ENCODE data around the gene DYDC2. TPM values are rescaled to one million over a fixed set of nuclear protein-coding genes. Genes with fewer than 3 reads are reported as not detected.
A peak's percentile ranks its signal among the peaks of the same experiment; 100 is the strongest.
"Not testable (repeated sequence)": the region's sequence is repeated elsewhere in the genome, so short reads cannot be mapped to it uniquely, and the experiment has no call there.

Gene DYDC2
- total RNA-seq, 8 experiments from 2014 or later = 0.45 to 9.3 (median 1.7) TPM; not detected in 2

- peaks cover 29 to 50% of the 10 kb centered on the region in 2 donors for H3K4me1 ChIP-seq (replicated peaks in 1 of 2)
- 0 to 88% (median 10%) methylated on average over 2 to 11 of the region's 12 CpGs; no CpG with 5 or more reads in 3 of the 10 experiments for WGBS, 10 experiments
- H3K4me3 ChIP-seq = peak overlapping the region; percentile 60 to 95 (median 82)
- no peak overlapping the region for H3K27ac ChIP-seq
- no peak for ATAC-seq (replicated peaks in 6 of 8)
- in situ Hi-C loops (cut with MboI; ENCODE audit: low pct_unique_long_range_greater_than_20kb in 2 of 9, low sequenced_read_pairs in 9 of 9, unreplicated experiment in 9 of 9) = no loop called here
Measured at GRCh38 chr10:80409121-80409520, 52.5 kb downstream of the DYDC2 start.

GRCh38 chr10:80410122-80410521 is 53.5 kb downstream of the DYDC2 start:
- no peak for ATAC-seq (replicated peaks in 6 of 8)
- in situ Hi-C loops (cut with MboI; ENCODE audit: low pct_unique_long_range_greater_than_20kb in 2 of 9, low sequenced_read_pairs in 9 of 9, unreplicated experiment in 9 of 9) = no loop called here
- H3K4me1 ChIP-seq (replicated peaks in 1 of 2) = peaks cover 32 to 50% of the 10 kb centered on the region in 2 donors
- WGBS, 10 experiments = 40 to 100% (median 75%) methylated on average over 1 to 2 of the region's 2 CpGs; no CpG with 5 or more reads in 6 of the 10 experiments
- no peak overlapping the region for H3K27ac ChIP-seq
- no peak overlapping the region for H3K4me3 ChIP-seq

DNA sequence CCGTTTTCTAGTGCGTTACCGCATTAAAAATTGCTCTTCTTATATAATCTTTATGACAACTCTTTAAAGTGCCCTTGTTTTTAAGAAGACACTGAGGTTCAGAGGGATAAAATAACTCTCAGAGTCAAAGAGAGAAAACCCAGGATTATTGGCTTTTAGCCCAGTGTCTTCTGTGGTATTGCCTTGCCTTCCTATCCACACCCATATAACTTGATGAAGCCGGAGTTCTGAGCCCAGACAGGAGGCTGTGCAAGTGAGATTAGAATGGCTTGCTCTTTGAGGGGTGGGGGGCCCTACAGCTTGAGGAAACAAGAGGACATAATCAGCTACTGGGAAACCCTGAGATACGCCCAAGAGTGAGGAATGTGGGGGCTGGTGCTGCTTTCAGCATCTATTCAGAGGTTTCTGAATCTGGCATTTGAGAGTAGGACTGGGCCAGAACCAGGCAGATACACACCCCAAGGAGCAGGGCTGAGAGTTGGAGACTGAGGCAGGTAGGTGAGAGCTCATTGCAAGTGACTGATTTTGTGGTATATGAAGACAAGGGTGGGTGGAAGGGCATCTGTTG is 54.1 kb downstream of the DYDC2 start:
- in situ Hi-C loops (cut with MboI; ENCODE audit: low pct_unique_long_range_greater_than_20kb in 2 of 9, low sequenced_read_pairs in 9 of 9, unreplicated experiment in 9 of 9) = no loop called here

DNA sequence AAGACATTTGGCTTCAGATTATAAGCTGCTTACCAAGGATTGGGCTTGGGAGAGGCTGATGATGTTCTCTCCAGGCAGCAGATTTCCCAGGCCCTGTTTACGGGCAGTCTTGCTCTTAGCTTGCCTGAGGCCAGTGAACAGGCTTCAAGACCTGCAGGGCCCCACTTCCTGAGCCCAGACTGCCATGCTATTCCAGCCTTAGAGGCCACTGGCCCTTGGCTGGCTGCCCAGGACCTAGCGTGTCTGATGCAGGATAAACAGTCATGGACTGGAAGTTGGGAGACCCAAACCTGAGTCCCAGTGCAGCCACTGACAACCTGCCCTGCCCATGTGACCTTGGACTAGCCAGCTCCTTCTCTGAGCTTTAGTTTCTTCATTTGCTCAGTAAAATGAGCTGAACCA is 54.7 kb downstream of the DYDC2 start:
- in situ Hi-C loops (cut with MboI; ENCODE audit: low pct_unique_long_range_greater_than_20kb in 2 of 9, low sequenced_read_pairs in 9 of 9, unreplicated experiment in 9 of 9) = no loop called here
- 80 to 100% (median 92%) methylated on average over 1 to 2 of the region's 2 CpGs; no CpG with 5 or more reads in 6 of the 10 experiments for WGBS, 10 experiments
- no peak for ATAC-seq (replicated peaks in 6 of 8)
- Histone ChIP-seq H3K4me3 (no peak overlapping the region), H3K27ac (no peak overlapping the region), H3K4me1 (replicated peaks in 1 of 2) (peaks cover 32 to 55% of the 10 kb centered on the region in 2 donors)

More for the DNA sequence above, 54.1 kb downstream of the DYDC2 start:
- Histone ChIP-seq H3K4me3 (no peak overlapping the region), H3K4me1 (replicated peaks in 1 of 2) (peaks cover 32 to 55% of the 10 kb centered on the region in 2 donors), H3K27ac (no peak overlapping the region)
- ATAC-seq (replicated peaks in 6 of 8) = peak in 1 of 8 experiments; percentile 8
- 37 to 100% (median 93%) methylated on average over 2 to 5 of the region's 5 CpGs; no CpG with 5 or more reads in 3 of the 10 experiments for WGBS, 10 experiments

- 100% methylated on average over 1 of the region's 1 CpG; no CpG with 5 or more reads in 9 of the 10 experiments for WGBS, 10 experiments
- Histone ChIP-seq H3K27ac (no peak overlapping the region), H3K4me3 (no peak overlapping the region), H3K4me1 (replicated peaks in 1 of 2) (peaks cover 34 to 59% of the 10 kb centered on the region in 2 donors)
- peak in 1 of 8 experiments; percentile 1 for ATAC-seq (replicated peaks in 6 of 8)
- in situ Hi-C loops (cut with MboI; ENCODE audit: low pct_unique_long_range_greater_than_20kb in 2 of 9, low sequenced_read_pairs in 9 of 9, unreplicated experiment in 9 of 9) = no loop called here
Measured at GRCh38 chr10:80411681-80412220, 55.2 kb downstream of the DYDC2 start.

DNA sequence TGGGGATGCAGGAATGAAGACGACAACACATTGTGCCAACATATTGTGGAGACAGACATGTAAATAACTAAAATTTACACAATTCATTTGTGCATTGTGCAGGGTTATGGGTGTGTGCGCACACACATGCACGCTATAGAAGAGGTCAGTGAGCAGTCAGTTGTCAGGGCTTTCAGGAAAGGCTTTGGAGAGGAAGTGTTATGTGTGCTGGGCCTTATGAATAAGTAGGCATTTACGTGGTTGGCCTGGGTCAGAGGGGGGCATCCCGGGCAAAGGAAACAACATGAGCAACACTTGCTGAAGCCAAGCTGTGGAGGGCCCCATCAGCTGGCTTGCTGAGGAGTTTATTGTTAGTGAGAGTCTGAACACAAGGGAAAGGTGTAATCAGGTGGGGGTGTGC is 55.9 kb downstream of the DYDC2 start:
- no peak overlapping the region for H3K4me3 ChIP-seq
- no peak overlapping the region for H3K27ac ChIP-seq
- 0 to 100% (median 82%) methylated on average over 1 to 5 of the region's 5 CpGs; no CpG with 5 or more reads in 2 of the 10 experiments for WGBS, 10 experiments
- in situ Hi-C loops (cut with MboI; ENCODE audit: low pct_unique_long_range_greater_than_20kb in 2 of 9, low sequenced_read_pairs in 9 of 9, unreplicated experiment in 9 of 9) = no loop called here
- ATAC-seq (replicated peaks in 6 of 8) = peak in 3 of 8 experiments; percentile 54 to 66 (median 56)
- H3K4me1 ChIP-seq (replicated peaks in 1 of 2) = peaks cover 33 to 64% of the 10 kb centered on the region in 2 donors

DNA sequence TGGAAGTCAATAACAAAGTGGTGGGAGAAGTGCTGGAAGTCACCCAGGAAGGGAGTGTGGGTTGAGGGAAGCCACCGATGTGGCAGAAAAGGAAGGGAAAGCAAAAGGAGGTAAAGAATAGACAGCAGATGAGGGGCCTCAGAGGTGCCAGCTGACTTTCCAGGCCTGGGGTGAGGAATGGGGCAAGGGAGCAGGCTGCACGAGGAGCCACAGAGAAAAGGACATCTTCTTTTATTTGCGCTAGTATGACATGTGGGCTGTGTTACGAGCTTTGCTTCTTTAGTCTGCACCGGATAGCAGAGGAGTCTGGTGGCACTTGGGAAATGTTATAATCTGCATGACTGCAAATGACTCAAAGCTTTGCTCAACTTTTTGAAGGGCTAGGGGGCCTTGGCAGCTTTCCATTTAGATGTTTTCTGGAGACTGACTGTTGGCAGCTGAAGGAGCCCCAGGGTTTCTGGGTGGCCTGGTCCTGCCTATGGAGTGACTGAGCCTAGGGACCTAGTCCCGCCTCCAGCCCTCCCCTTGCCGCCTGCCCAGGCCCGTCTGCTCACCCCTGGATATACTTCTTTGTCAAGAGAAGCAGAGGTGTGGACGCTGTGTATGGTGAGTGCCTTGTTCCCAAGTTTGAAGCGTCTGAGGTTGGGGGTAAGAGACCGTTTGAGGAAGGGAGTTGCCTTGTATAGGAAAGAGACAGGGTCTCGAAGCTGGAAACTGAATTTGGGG is 56.9 kb downstream of the DYDC2 start:
- no peak overlapping the region for H3K27ac ChIP-seq
- ATAC-seq (replicated peaks in 6 of 8) = peak in 6 of 8 experiments; percentile 12 to 33 (median 23)
- H3K4me3 ChIP-seq = no peak overlapping the region
- H3K4me1 ChIP-seq (replicated peaks in 1 of 2) = peaks cover 35 to 60% of the 10 kb centered on the region in 2 donors
- in situ Hi-C loops (cut with MboI; ENCODE audit: low pct_unique_long_range_greater_than_20kb in 2 of 9, low sequenced_read_pairs in 9 of 9, unreplicated experiment in 9 of 9) = no loop called here
- 0 to 100% (median 78%) methylated on average over 1 to 10 of the region's 12 CpGs for WGBS, 10 experiments

- in situ Hi-C loops (cut with MboI; ENCODE audit: low pct_unique_long_range_greater_than_20kb in 2 of 9, low sequenced_read_pairs in 9 of 9, unreplicated experiment in 9 of 9) = no loop called here
- H3K4me3 ChIP-seq = no peak overlapping the region
- peaks cover 35 to 59% of the 10 kb centered on the region in 2 donors for H3K4me1 ChIP-seq (replicated peaks in 1 of 2)
- no peak overlapping the region for H3K27ac ChIP-seq
- ATAC-seq (replicated peaks in 6 of 8) = no peak
- 14 to 94% (median 77%) methylated on average over 1 to 6 of the region's 7 CpGs; no CpG with 5 or more reads in 3 of the 10 experiments for WGBS, 10 experiments
Measured at GRCh38 chr10:80414142-80414895, 57.7 kb downstream of the DYDC2 start.

- ATAC-seq (replicated peaks in 6 of 8) = peak in 3 of 8 experiments; percentile 4 to 8 (median 7)
Measured at GRCh38 chr10:80415734-80416478, 59.3 kb downstream of the DYDC2 start.

GRCh38 chr10:80416479-80417098 is 60.0 kb downstream of the DYDC2 start:
- ATAC-seq (replicated peaks in 6 of 8) = peak in 5 of 8 experiments; percentile 27 to 73 (median 50)
- in situ Hi-C loops (cut with MboI; ENCODE audit: low pct_unique_long_range_greater_than_20kb in 2 of 9, low sequenced_read_pairs in 9 of 9, unreplicated experiment in 9 of 9) = no loop called here
- no peak overlapping the region for H3K27ac ChIP-seq
- no peak overlapping the region for H3K4me3 ChIP-seq
- H3K4me1 ChIP-seq (replicated peaks in 1 of 2) = peaks cover 18 to 44% of the 10 kb centered on the region in 2 donors
- WGBS, 10 experiments = 0 to 80% (median 56%) methylated on average over 1 to 12 of the region's 15 CpGs

More at GRCh38 chr10:80415734-80416478, 59.3 kb downstream of the DYDC2 start:
- 54 to 100% (median 83%) methylated on average over 1 to 2 of the region's 3 CpGs; no CpG with 5 or more reads in 4 of the 10 experiments for WGBS, 10 experiments
- in situ Hi-C loops (cut with MboI; ENCODE audit: low pct_unique_long_range_greater_than_20kb in 2 of 9, low sequenced_read_pairs in 9 of 9, unreplicated experiment in 9 of 9) = no loop called here
- Histone ChIP-seq H3K4me3 (no peak overlapping the region), H3K4me1 (replicated peaks in 1 of 2) (peaks cover 21 to 45% of the 10 kb centered on the region in 2 donors), H3K27ac (no peak overlapping the region)

GRCh38 chr10:80417256-80417655 is 60.7 kb downstream of the DYDC2 start:
- H3K4me3 ChIP-seq; H3K27ac ChIP-seq; in situ Hi-C loops (cut with MboI; ENCODE audit: low pct_unique_long_range_greater_than_20kb in 2 of 9, low sequenced_read_pairs in 9 of 9, unreplicated experiment in 9 of 9); ATAC-seq (replicated peaks in 6 of 8): not testable (repeated sequence)
- 48 to 100% (median 73%) methylated on average over 1 to 6 of the region's 6 CpGs for WGBS, 10 experiments
- H3K4me1 ChIP-seq (replicated peaks in 1 of 2) = peaks cover 16 to 38% of the 10 kb centered on the region in 2 donors
